ENCODE data around the gene QDPR.

Gene QDPR

DNA sequence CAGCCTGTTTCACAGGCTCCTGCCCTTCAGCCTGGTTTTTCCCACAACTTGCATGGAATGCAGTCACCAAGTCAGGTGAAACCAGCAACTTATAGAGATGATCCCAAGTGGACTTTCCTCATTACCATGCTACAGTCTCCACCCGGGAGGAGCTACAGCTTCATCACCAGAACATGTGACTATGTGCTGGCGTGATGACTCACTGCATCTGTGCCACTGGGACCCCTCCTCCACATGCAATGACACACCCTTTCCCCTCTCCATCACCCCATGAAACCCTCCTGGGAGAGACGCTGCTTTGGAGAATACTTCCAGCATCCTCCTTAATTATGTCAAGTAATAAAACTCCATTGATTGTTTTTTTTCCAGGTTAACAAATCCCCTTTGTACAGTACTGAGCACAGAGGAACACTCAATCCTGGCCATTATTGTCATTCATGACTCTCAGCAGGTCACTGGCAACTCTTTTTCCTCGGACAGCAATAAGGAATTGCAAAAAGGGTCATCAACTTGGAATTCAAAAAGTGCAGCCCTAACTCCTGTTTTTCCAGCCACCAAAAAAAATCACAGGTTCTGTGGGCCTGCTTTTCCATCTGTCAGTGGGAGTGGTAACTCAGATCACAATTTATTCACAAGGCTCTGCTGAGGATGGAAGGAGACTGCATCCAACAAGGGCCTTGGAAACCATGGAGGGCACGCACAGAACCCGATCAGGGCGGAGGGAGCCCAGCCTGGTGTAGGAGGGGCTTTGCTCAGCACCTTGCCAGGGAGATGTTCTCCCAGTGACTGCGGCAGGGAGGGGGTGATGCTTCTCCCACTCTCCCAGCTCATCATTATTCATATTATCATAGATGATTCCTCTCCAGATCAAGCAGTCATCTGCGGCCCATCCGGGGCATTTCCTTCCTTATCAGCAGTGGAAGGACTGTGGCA, 17.4 kb downstream of the QDPR start:
- no peaks in the 10 kb centered on the region for H3K9me3 ChIP-seq (replicated peaks; ENCODE audit: insufficient read depth, low read length)
- TF ChIP-seq, protein P1, sequence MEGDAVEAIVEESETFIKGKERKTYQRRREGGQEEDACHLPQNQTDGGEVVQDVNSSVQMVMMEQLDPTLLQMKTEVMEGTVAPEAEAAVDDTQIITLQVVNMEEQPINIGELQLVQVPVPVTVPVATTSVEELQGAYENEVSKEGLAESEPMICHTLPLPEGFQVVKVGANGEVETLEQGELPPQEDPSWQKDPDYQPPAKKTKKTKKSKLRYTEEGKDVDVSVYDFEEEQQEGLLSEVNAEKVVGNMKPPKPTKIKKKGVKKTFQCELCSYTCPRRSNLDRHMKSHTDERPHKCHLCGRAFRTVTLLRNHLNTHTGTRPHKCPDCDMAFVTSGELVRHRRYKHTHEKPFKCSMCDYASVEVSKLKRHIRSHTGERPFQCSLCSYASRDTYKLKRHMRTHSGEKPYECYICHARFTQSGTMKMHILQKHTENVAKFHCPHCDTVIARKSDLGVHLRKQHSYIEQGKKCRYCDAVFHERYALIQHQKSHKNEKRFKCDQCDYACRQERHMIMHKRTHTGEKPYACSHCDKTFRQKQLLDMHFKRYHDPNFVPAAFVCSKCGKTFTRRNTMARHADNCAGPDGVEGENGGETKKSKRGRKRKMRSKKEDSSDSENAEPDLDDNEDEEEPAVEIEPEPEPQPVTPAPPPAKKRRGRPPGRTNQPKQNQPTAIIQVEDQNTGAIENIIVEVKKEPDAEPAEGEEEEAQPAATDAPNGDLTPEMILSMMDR (IDR thresholded peaks at IDR 0.05; ENCODE audit: low read length) = no peak
- TF ChIP-seq EZH2phosphoT487 (IDR thresholded peaks at IDR 0.05; ENCODE audit: low read length) (no peak), EZH2 (optimal IDR thresholded peaks at IDR 0.05; ENCODE audit: low read depth, low read length) (no peak)
- H3K79me2 ChIP-seq (ENCODE audit: low read length) = no peaks in the 10 kb centered on the region
- no peak overlapping the region for H3K9ac ChIP-seq (ENCODE audit: low read length)
- no peaks in the 10 kb centered on the region for H3K4me1 ChIP-seq (ENCODE audit: low read length)
- DNase-seq = no peak
- no peaks in the 10 kb centered on the region for H4K20me1 ChIP-seq (ENCODE audit: insufficient read depth, low read length)
- H3F3A ChIP-seq (ENCODE audit: insufficient read depth, low read length) = no peaks in the 10 kb centered on the region
- no peak overlapping the region for H3K4me2 ChIP-seq (ENCODE audit: low read depth, low read length)
- H3K27me3 ChIP-seq (replicated peaks; ENCODE audit: insufficient read depth, low read length) = no peaks in the 10 kb centered on the region
- H2AFZ ChIP-seq (ENCODE audit: low read length) = no peak overlapping the region
- H3K9me2 ChIP-seq (replicated peaks; ENCODE audit: insufficient read depth, low read length) = no peaks in the 10 kb centered on the region
- no peak overlapping the region for H3K4me3 ChIP-seq (ENCODE audit: low read length)
- no peak overlapping the region for H3K27ac ChIP-seq (ENCODE audit: low read length)
- H3K36me3 ChIP-seq (replicated peaks; ENCODE audit: insufficient read depth, low read length) = peaks cover 3% of the 10 kb centered on the region; the same call in 1 of the 2 replicates

- no peak for DNase-seq
- no peaks in the 10 kb centered on the region for H3K4me1 ChIP-seq (ENCODE audit: low read length)
- H3K9ac ChIP-seq (ENCODE audit: low read length) = no peak overlapping the region
- peaks cover 5% of the 10 kb centered on the region; the same call in 1 of the 2 replicates for H3K36me3 ChIP-seq (replicated peaks; ENCODE audit: insufficient read depth, low read length)
- H4K20me1 ChIP-seq (ENCODE audit: insufficient read depth, low read length) = no peaks in the 10 kb centered on the region
- H2AFZ ChIP-seq (ENCODE audit: low read length) = no peak overlapping the region
- H3K27ac ChIP-seq (ENCODE audit: low read length) = no peak overlapping the region
- H3K9me2 ChIP-seq (replicated peaks; ENCODE audit: insufficient read depth, low read length) = no peaks in the 10 kb centered on the region
- no peaks in the 10 kb centered on the region for H3F3A ChIP-seq (ENCODE audit: insufficient read depth, low read length)
- H3K79me2 ChIP-seq (ENCODE audit: low read length) = no peaks in the 10 kb centered on the region
- no peak for TF ChIP-seq EZH2 (optimal IDR thresholded peaks at IDR 0.05; ENCODE audit: low read depth, low read length)
- no peak for TF ChIP-seq EZH2phosphoT487 (IDR thresholded peaks at IDR 0.05; ENCODE audit: low read length)
- TF ChIP-seq, protein P1 (IDR thresholded peaks at IDR 0.05; ENCODE audit: low read length) = no peak
- H3K27me3 ChIP-seq (replicated peaks; ENCODE audit: insufficient read depth, low read length) = no peaks in the 10 kb centered on the region
- H3K4me3 ChIP-seq (ENCODE audit: low read length) = no peak overlapping the region
- no peak overlapping the region for H3K4me2 ChIP-seq (ENCODE audit: low read depth, low read length)
- no peaks in the 10 kb centered on the region for H3K9me3 ChIP-seq (replicated peaks; ENCODE audit: insufficient read depth, low read length)
Measured at GRCh38 chr4:17493619-17494018, 18.3 kb downstream of the QDPR start.

DNA sequence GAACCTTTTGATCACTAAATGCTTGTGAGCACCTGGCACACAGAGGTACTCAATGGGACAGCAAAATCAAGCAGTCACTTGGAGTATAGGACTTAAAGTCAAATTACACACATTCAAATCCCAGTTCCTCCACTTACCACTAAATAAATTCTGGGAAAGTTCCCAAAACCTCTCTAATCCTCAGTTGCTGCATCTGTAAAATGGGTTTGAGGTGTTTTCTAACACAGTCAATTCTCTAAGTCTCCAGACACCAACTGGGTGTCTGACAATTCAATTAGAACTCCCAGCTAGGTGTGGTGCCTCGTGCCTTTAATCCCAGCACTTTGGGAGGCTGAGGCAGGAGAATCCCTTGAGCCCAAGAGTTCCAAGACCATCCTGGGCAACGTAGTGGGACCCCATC, 19.0 kb downstream of the QDPR start:
- Histone ChIP-seq H3K36me3 (replicated peaks; ENCODE audit: insufficient read depth, low read length) (peaks cover 8% of the 10 kb centered on the region; the same call in 1 of the 2 replicates), H3K9me3 (replicated peaks; ENCODE audit: insufficient read depth, low read length) (no peaks in the 10 kb centered on the region), H3K27ac (ENCODE audit: low read length) (no peak overlapping the region), H3K4me1 (ENCODE audit: low read length) (no peaks in the 10 kb centered on the region), H3F3A (ENCODE audit: insufficient read depth, low read length) (no peaks in the 10 kb centered on the region), H3K4me2 (ENCODE audit: low read depth, low read length) (no peak overlapping the region), H2AFZ (ENCODE audit: low read length) (no peak overlapping the region), H3K9me2 (replicated peaks; ENCODE audit: insufficient read depth, low read length) (no peaks in the 10 kb centered on the region), H3K79me2 (ENCODE audit: low read length) (no peaks in the 10 kb centered on the region), H3K9ac (ENCODE audit: low read length) (no peak overlapping the region), H3K27me3 (replicated peaks; ENCODE audit: insufficient read depth, low read length) (no peaks in the 10 kb centered on the region), H4K20me1 (ENCODE audit: insufficient read depth, low read length) (no peaks in the 10 kb centered on the region), H3K4me3 (ENCODE audit: low read length) (no peak overlapping the region)
- no peak for DNase-seq
- TF ChIP-seq EZH2 (optimal IDR thresholded peaks at IDR 0.05; ENCODE audit: low read depth, low read length) = no peak
- TF ChIP-seq, protein P1 (IDR thresholded peaks at IDR 0.05; ENCODE audit: low read length) = no peak
- TF ChIP-seq EZH2phosphoT487 (IDR thresholded peaks at IDR 0.05; ENCODE audit: low read length) = no peak

All from MM.1S (cell line).